NCI-H2107 treated with DMSO at 0.1 percent for 48 hours (cell line): ENCODE measurements around the gene PUS10.
"Not testable (repeated sequence)": the region's sequence is repeated elsewhere in the genome, so short reads cannot be mapped to it uniquely, and the experiment has no call there.

Source experiments
- DNase-seq: peaks from one replicate; lab custom pipeline; 2025; ENCODE audit not compliant: unreplicated experiment; lab: John Stamatoyannopoulos, UW

Gene PUS10

DNA sequence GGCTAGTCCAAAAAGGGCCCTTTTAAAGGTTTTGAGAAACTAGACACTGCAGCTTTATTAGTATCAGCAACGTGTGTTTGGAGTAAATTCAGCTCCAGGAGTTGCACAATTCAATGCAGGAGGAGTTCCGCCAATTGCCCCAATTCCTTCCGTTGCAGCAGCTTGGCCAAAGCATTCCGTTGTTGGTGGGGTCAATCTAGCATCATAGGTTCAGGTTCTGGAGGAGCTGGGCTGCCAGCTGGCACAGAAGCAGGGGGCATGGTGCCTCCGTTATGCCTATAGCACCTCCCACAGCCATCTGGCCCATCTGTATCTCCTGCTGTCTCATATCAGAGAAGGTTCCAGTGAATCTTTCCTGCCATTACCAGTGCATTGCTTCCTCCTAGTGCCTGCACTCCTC, 81.3 kb downstream of the PUS10 start:
- DNase-seq, result no peak

- no peak for DNase-seq
Measured at GRCh38 chr2:60934165-60934722, 83.8 kb downstream of the PUS10 start.

DNA sequence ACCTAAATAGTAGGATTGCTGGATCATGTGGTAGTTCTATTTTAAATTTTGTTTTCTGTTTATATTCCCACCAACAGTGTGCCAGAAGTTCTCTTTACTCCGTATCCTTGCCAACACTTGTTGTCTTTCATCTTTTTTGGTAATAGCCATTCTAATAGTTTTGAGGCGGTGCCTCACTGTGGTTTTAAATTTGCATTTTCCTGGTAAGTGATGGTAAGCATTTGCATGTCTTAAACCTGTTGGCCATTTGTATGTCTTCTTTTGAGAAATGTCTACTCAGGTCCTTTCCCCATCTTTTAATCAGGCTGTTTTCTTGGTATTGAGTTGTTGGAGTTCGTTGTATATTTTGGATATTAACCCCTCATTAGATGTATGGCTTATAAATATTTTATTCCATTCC, 85.1 kb downstream of the PUS10 start:
- no peak for DNase-seq

DNA sequence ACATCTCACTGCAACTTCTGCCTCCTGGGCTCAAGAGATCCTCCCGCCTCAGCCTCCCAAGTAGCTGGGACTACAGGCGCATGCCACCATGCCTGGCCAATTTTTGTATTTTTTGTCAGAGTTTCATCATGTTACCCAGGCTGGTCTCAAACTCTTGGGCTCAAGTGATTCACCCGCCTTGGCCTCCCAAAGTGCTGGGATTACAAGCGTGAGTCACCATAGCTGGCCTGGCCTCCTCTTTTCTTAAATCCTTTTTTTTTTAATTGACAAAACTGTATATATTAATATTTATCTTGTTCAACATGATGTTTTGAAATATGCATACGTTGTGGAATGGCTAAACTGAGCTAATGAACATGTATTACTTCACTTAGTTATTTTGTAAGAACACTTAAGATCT, 86.0 kb downstream of the PUS10 start:
- DNase-seq, result not testable (repeated sequence)

DNA sequence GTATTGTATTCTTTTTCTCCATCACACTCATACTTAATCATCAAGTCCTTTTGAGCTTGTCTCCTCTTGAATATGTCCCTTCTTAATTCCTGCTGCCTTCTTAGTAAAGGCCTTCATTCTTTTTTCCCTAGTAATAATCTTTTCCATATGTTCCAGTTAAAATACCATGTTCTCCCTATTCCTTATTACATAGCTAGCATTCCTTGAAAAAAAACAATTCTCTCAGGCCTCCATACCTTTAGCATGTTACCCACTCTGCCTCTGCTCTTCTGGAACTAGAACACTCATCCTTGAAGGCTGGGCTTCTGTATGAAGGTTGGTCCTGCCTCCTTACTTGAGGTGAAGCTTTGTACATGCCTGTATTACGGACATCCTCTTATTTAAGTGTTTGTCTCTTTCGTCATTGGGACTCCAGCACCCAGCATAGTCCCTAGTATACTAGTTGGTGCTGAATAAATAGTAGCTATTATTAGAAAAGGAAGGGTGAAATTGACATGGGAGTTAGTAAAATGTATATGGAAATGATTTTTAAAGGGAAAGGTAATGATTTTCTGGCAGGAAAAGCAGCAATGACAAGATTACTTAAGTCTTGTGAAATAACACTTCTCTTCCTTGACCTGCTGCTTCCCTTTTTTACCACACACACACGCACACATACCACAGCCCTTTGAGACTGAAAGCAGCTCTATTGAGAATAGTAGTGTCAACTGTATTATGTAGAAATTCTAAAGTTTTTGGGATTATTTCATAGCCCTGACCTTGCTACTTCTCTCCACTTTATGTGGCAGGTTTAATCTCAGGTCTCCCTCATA, 91.1 kb downstream of the PUS10 start:
- no peak for DNase-seq

DNA sequence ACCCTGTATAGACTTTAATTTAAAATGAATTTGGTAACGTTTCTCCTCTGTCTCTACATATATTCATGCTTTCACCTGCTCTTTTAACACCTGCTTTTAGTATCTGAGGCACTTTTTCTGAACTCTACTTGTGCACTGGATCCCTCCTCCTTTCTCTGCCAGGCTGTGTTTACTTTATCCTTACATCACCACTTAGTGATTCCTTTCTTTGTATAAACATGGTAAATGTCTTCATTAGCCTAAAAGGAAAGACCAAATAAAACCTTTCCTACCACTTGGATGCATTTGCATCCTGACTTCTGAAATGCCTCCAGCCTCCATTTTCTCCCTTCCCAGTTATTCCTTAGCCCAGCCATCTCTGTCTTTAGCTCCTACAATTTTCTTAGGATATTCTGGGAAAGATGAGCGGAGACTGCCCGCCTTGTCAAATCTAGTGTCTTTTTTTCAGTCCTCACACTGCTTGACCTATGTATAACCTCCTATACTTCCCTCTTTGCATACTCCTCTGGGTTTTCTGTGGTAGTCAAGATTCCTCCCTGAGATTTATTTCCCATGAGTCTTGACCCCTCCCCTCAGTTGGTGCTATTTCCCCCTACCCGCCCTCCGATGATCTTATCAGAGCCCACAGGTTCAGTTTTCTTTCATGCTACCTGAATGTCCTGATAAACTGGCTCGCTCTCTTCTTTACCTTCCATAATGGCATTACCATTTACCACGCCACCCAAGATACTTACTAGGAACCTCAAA, 91.9 kb downstream of the PUS10 start:
- DNase-seq, result peak; percentile 37

DNA sequence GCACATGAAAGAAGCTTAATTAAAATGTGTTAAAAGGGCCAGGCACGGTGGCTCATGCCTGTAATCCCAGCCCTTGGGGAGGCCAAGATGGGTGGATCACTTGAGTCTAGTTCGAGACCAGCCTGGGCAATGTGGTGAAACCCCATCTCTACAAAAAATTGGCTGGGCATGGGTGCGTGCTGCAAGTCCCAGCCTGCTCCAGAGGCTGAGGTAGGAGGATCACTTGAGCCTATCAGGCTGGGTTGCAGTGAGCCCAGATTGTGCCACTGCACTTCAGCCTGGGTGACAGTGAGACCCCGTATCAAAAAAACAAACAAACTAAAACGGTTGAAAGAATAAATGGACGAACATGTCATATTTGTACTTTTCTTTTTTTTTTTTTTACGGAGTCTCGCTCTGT, 110.7 kb downstream of the PUS10 start:
- no peak for DNase-seq

DNA sequence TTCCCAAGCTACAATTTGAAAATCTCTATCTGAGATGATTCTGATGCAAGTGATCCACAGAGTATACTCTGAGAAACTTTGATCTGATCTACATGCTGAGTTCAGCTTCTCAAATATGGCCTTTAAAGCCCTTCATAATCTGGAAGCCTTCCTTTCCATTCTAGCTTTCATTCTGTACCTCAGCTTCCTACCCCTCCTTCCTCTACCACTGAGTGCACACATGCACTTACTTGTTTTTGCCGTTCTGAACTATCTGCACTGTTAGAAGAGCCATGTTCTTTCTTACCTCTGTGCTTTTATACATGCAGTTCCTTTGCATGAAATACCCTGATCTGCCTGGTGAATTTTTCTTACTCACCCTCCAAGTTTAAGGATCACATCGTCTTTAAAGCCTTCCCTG, 111.7 kb downstream of the PUS10 start:
- DNase-seq, result no peak

DNA sequence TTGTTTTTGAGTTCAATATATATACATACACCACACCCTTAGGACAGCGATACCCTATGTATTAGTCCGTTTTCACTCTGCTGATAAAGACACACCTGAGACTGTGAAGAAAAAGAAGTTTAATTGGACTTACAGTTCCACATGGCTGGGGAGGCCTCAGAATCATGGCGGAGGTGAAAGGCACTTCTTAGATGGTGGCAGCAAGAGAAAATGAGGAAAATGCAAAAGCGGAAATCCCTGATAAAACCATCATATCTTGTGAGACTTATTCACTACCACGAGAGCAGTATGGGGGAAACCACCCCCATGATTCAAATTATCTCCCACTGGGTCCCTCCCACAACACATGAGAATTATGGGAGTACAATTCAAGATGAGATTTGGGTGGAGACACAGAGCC, 112.2 kb downstream of the PUS10 start:
- DNase-seq, result not testable (repeated sequence)

- DNase-seq, result not testable (repeated sequence)
Measured at GRCh38 chr2:60901296-60901695, 116.8 kb downstream of the PUS10 start.

- DNase-seq, result no peak
Measured at GRCh38 chr2:60899892-60900249, 118.2 kb downstream of the PUS10 start.

GRCh38 chr2:60899230-60899891, 118.7 kb downstream of the PUS10 start:
- DNase-seq, result no peak

DNA sequence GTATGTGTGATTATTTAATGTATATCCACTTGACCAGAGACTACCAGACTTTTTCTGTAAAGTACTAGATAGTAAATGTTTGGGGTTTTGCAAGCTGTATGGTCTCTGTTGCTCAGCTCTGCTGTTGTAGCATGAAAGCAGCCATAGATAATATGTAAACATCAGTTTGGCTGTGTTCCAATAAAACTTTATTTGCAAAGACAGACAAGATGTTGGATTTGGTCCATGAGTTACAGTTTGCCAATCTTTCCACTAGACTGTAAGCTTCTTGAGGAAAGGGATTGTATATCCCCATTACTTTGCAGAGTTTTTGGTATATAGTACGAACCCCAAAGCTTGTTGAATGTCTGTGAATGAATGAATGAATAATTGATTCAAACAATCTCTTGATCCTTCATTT, 119.5 kb downstream of the PUS10 start:
- DNase-seq, result no peak
